DND-41 (cell line): ENCODE measurements around the gene RBPJ.

Experiments used
- EZH2 ChIP-seq: IDR thresholded peaks from 3 replicates; pipeline ENCODE4 v1.6.1; 2012; ENCODE audit warnings: borderline replicate concordance, low read depth, mild to moderate bottlenecking, moderate library complexity, low read length, inconsistent platforms; ENCODE audit not compliant: severe bottlenecking
- TF ChIP-seq, protein P1 (sequence below): IDR thresholded peaks from 2 replicates; pipeline ENCODE4 v1.5.1; 2012; ENCODE audit warnings: borderline replicate concordance, low read length, moderate library complexity, mild to moderate bottlenecking; ENCODE audit not compliant: poor library complexity, severe bottlenecking; ENCODE audit errors: extremely low read depth

DNA sequence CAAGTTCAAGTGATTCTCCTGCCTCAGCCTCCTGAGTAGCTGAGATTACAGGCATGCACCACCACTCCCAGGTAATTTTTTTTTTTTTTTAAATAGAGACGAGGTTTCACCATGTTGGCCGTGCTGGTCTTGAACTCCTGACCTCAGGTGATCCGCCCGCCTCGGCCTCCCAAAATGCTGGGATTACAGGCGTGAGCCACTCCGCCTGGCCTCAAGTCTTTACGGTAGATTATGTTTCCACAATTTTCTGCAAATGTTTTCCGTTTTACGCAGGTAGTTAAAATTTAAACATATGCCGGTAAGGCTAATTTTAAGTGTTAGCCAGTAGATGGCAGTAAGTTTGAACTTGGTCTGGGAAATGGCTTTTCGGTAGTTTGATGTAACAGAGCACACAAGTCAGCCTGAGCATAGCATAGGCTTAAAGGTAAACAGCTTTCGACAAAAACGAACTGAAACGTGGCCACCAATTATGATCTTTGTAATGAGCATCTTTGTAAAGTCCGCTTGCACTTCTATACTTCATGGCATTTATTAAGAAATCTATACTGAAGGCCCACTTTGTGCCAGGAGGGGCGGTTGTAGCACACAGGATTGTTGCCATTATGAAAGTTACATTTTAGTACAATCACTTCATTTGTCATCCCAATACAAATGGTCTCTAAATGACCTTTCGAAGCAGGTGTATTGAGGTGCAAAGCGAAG, 138.4 kb downstream of the RBPJ start:
- TF ChIP-seq, protein P1, sequence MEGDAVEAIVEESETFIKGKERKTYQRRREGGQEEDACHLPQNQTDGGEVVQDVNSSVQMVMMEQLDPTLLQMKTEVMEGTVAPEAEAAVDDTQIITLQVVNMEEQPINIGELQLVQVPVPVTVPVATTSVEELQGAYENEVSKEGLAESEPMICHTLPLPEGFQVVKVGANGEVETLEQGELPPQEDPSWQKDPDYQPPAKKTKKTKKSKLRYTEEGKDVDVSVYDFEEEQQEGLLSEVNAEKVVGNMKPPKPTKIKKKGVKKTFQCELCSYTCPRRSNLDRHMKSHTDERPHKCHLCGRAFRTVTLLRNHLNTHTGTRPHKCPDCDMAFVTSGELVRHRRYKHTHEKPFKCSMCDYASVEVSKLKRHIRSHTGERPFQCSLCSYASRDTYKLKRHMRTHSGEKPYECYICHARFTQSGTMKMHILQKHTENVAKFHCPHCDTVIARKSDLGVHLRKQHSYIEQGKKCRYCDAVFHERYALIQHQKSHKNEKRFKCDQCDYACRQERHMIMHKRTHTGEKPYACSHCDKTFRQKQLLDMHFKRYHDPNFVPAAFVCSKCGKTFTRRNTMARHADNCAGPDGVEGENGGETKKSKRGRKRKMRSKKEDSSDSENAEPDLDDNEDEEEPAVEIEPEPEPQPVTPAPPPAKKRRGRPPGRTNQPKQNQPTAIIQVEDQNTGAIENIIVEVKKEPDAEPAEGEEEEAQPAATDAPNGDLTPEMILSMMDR: peak; percentile 65
- TF ChIP-seq EZH2: no peak
